ENCODE results near the gene CRELD1.
"Not testable (repeated sequence)": the region's sequence is repeated elsewhere in the genome, so short reads cannot be mapped to it uniquely, and the experiment has no call there.

The CRELD1 gene

GRCh38 chr3:9899289-9899791, 34.3 kb upstream of the CRELD1 start:
- Histone ChIP-seq H3K79me2 (peaks cover 9% of the 10 kb centered on the region), H3K4me3 (ENCODE audit: low read depth, low read length) (no peak overlapping the region), H2AFZ (no peak overlapping the region), H3K27me3 (ENCODE audit: control insufficient read depth, insufficient read depth, low read length) (no peaks in the 10 kb centered on the region), H3K27ac (no peak overlapping the region), H3K9ac (no peak overlapping the region), H3K9me3 (ENCODE audit: control insufficient read depth, low read length) (no peaks in the 10 kb centered on the region), H3K4me1 (no peaks in the 10 kb centered on the region), H3K36me3 (ENCODE audit: control insufficient read depth, insufficient read depth, low read length) (no peaks in the 10 kb centered on the region), H3K4me2 (ENCODE audit: low read length) (no peak overlapping the region)
- no peak for TF ChIP-seq CTCF (IDR thresholded peaks at IDR 0.05)

GRCh38 chr3:9900965-9901415, 32.6 kb upstream of the CRELD1 start:
- not testable (repeated sequence) for H3K36me3 ChIP-seq (ENCODE audit: control insufficient read depth, insufficient read depth, low read length); H3K4me2 ChIP-seq (ENCODE audit: low read length); H3K27me3 ChIP-seq (ENCODE audit: control insufficient read depth, insufficient read depth, low read length); H3K27ac ChIP-seq; H2AFZ ChIP-seq; H3K9ac ChIP-seq; H3K4me3 ChIP-seq (ENCODE audit: low read depth, low read length); H3K9me3 ChIP-seq (ENCODE audit: control insufficient read depth, low read length); H3K4me1 ChIP-seq; H3K79me2 ChIP-seq

- Histone ChIP-seq H3K4me2 (ENCODE audit: low read length) (no peak overlapping the region), H3K27me3 (ENCODE audit: control insufficient read depth, insufficient read depth, low read length) (no peaks in the 10 kb centered on the region), H3K4me1 (no peaks in the 10 kb centered on the region), H3K9me3 (ENCODE audit: control insufficient read depth, low read length) (no peaks in the 10 kb centered on the region), H3K79me2 (peaks cover 9% of the 10 kb centered on the region), H3K9ac (no peak overlapping the region), H3K27ac (no peak overlapping the region), H3K36me3 (ENCODE audit: control insufficient read depth, insufficient read depth, low read length) (no peaks in the 10 kb centered on the region), H2AFZ (no peak overlapping the region), H3K4me3 (ENCODE audit: low read depth, low read length) (no peak overlapping the region)
- TF ChIP-seq CTCF (IDR thresholded peaks at IDR 0.05) = no peak
Observed at GRCh38 chr3:9901967-9902366, 31.7 kb upstream of the CRELD1 start.

GRCh38 chr3:9902372-9903237, 31.0 kb upstream of the CRELD1 start, which contains the start of gene IL17RE:
TSS of gene IL17RE (plus strand) at chr3:9902848. CDS start at chr3:9902933, 85 bp downstream.
- Histone ChIP-seq H2AFZ (no peak within 1 kb of the TSS), H3K4me3 (ENCODE audit: low read depth, low read length) (peak within 1 kb of the TSS; percentile 60), H3K27me3 (ENCODE audit: control insufficient read depth, insufficient read depth, low read length) (no peaks in the 10 kb centered on the region), H3K9me3 (ENCODE audit: control insufficient read depth, low read length) (no peaks in the 10 kb centered on the region), H3K9ac (no peak within 1 kb of the TSS), H3K4me2 (ENCODE audit: low read length) (peak within 1 kb of the TSS; percentile 65), H3K79me2 (peaks cover 5% of the 10 kb centered on the region), H3K27ac (no peak within 1 kb of the TSS), H3K4me1 (no peaks in the 10 kb centered on the region), H3K36me3 (ENCODE audit: control insufficient read depth, insufficient read depth, low read length) (no peaks in the 10 kb centered on the region)
- TF ChIP-seq CTCF (IDR thresholded peaks at IDR 0.05) = no peak

- no peaks in the 10 kb centered on the region for H3K36me3 ChIP-seq (ENCODE audit: control insufficient read depth, insufficient read depth, low read length)
- no peak overlapping the region for H2AFZ ChIP-seq
- H3K27ac ChIP-seq = no peak overlapping the region
- H3K9ac ChIP-seq = no peak overlapping the region
- H3K27me3 ChIP-seq (ENCODE audit: control insufficient read depth, insufficient read depth, low read length) = no peaks in the 10 kb centered on the region
- peak overlapping the region; percentile 60 for H3K4me3 ChIP-seq (ENCODE audit: low read depth, low read length)
- H3K4me1 ChIP-seq = no peaks in the 10 kb centered on the region
- H3K79me2 ChIP-seq = peaks cover under 1% of the 10 kb centered on the region
- H3K9me3 ChIP-seq (ENCODE audit: control insufficient read depth, low read length) = no peaks in the 10 kb centered on the region
- no peak for TF ChIP-seq CTCF (IDR thresholded peaks at IDR 0.05)
- peak overlapping the region; percentile 65 for H3K4me2 ChIP-seq (ENCODE audit: low read length)
Observed at GRCh38 chr3:9903238-9903624, 30.4 kb upstream of the CRELD1 start.
